Measurements from ENCODE around the gene ZNF37A. TPM values are rescaled to one million over a fixed set of nuclear protein-coding genes. Genes with fewer than 3 reads are reported as not detected.

Gene ZNF37A
- polyA plus RNA-seq, 1 donor (not counting 4 experiments of a cell fraction or from before 2014, with no cell fraction given): 8.7 TPM

- no peak for TF ChIP-seq EZH2 (IDR thresholded peaks at IDR 0.05; ENCODE audit: low read length)
- TF ChIP-seq CTCF (optimal IDR thresholded peaks at IDR 0.05 in 1 of 3, IDR thresholded peaks at IDR 0.05 in 1 of 3, conservative IDR thresholded peaks at IDR 0.05 in 1 of 3; ENCODE audit: extremely low read depth in 1 of 3, insufficient read depth in 2 of 3, low read length in 3 of 3): no peak
- no peak overlapping the region for H3K4me2 ChIP-seq (ENCODE audit: control insufficient read depth, extremely low read depth, insufficient read depth, low read depth, low read length)
- H3K9me1 ChIP-seq (ENCODE audit: control insufficient read depth, extremely low read depth, insufficient read depth, low read length): no peaks in the 10 kb centered on the region
- no peak overlapping the region for H3K4me3 ChIP-seq (ENCODE audit: control insufficient read depth in 2 of 3, extremely low read depth in 1 of 3, insufficient read depth in 2 of 3, low read depth in 1 of 3, low read length in 3 of 3)
- dilution Hi-C loops (cut with MboI; ENCODE audit: extremely low pct_ligation_motif_present, low sequenced_read_pairs): no loop called here
- H3K36me3 ChIP-seq (ENCODE audit: control insufficient read depth in 2 of 2, extremely low read depth in 1 of 2, insufficient read depth in 2 of 2, low read length in 2 of 2): no peaks in the 10 kb centered on the region
- no peaks in the 10 kb centered on the region for H3K79me2 ChIP-seq (ENCODE audit: control insufficient read depth, insufficient read depth, low read length)
- no peak overlapping the region for H3K9ac ChIP-seq (ENCODE audit: control insufficient read depth, extremely low read depth, insufficient read depth, low read length)
- no peaks in the 10 kb centered on the region for H3K4me1 ChIP-seq (ENCODE audit: control insufficient read depth, extremely low read depth, insufficient read depth, low read length)
- no peaks in the 10 kb centered on the region for H4K20me1 ChIP-seq (ENCODE audit: control insufficient read depth, extremely low read depth, insufficient read depth, low read length)
- no peak for DNase-seq (ENCODE audit: low read depth, low spot score)
- no peak for FAIRE-seq
- H2AFZ ChIP-seq (ENCODE audit: control insufficient read depth, low read length): no peak overlapping the region
- no peaks in the 10 kb centered on the region for H3K9me3 ChIP-seq (ENCODE audit: control insufficient read depth, low read depth, low read length)
- H3K27me3 ChIP-seq (ENCODE audit: control insufficient read depth, extremely low read depth, insufficient read depth, low read length): no peaks in the 10 kb centered on the region
- no peak overlapping the region for H3K27ac ChIP-seq (ENCODE audit: control insufficient read depth, insufficient read depth, low read length)
These were observed 23.6 kb upstream of the ZNF37A start for GRCh38 chr10:38070501-38070900.

GRCh38 chr10:38072552-38072951 is 21.6 kb upstream of the ZNF37A start:
- Histone ChIP-seq H3K4me2 (ENCODE audit: control insufficient read depth, extremely low read depth, insufficient read depth, low read depth, low read length) (no peak overlapping the region), H4K20me1 (ENCODE audit: control insufficient read depth, extremely low read depth, insufficient read depth, low read length) (no peaks in the 10 kb centered on the region), H3K36me3 (ENCODE audit: control insufficient read depth in 2 of 2, extremely low read depth in 1 of 2, insufficient read depth in 2 of 2, low read length in 2 of 2) (no peaks in the 10 kb centered on the region), H3K9ac (ENCODE audit: control insufficient read depth, extremely low read depth, insufficient read depth, low read length) (no peak overlapping the region), H3K27me3 (ENCODE audit: control insufficient read depth, extremely low read depth, insufficient read depth, low read length) (no peaks in the 10 kb centered on the region), H3K9me1 (ENCODE audit: control insufficient read depth, extremely low read depth, insufficient read depth, low read length) (no peaks in the 10 kb centered on the region), H3K4me1 (ENCODE audit: control insufficient read depth, extremely low read depth, insufficient read depth, low read length) (no peaks in the 10 kb centered on the region), H2AFZ (ENCODE audit: control insufficient read depth, low read length) (no peak overlapping the region), H3K79me2 (ENCODE audit: control insufficient read depth, insufficient read depth, low read length) (no peaks in the 10 kb centered on the region), H3K9me3 (ENCODE audit: control insufficient read depth, low read depth, low read length) (no peaks in the 10 kb centered on the region), H3K27ac (ENCODE audit: control insufficient read depth, insufficient read depth, low read length) (no peak overlapping the region), H3K4me3 (ENCODE audit: control insufficient read depth in 2 of 3, extremely low read depth in 1 of 3, insufficient read depth in 2 of 3, low read depth in 1 of 3, low read length in 3 of 3) (no peak overlapping the region)
- dilution Hi-C loops (cut with MboI; ENCODE audit: extremely low pct_ligation_motif_present, low sequenced_read_pairs): no loop called here
- no peak for TF ChIP-seq EZH2 (IDR thresholded peaks at IDR 0.05; ENCODE audit: low read length)
- no peak for TF ChIP-seq CTCF (optimal IDR thresholded peaks at IDR 0.05 in 1 of 3, IDR thresholded peaks at IDR 0.05 in 1 of 3, conservative IDR thresholded peaks at IDR 0.05 in 1 of 3; ENCODE audit: extremely low read depth in 1 of 3, insufficient read depth in 2 of 3, low read length in 3 of 3)
- DNase-seq (ENCODE audit: low read depth, low spot score) (no peak), FAIRE-seq (no peak)
